ENCODE measurements around the gene CASP9.
"Not testable (repeated sequence)": the region's sequence is repeated elsewhere in the genome, so short reads cannot be mapped to it uniquely, and the experiment has no call there.

The CASP9 gene

GRCh38 chr1:15466955-15467625 is 56.9 kb downstream of the CASP9 start:
- not testable (repeated sequence) for DNase-seq

GRCh38 chr1:15465674-15466073 is 58.3 kb downstream of the CASP9 start:
- DNase-seq: no peak

- DNase-seq: not testable (repeated sequence)
Observed at GRCh38 chr1:15463926-15464322, 60.1 kb downstream of the CASP9 start.

GRCh38 chr1:15463064-15463800 is 60.8 kb downstream of the CASP9 start:
- not testable (repeated sequence) for DNase-seq

GRCh38 chr1:15460708-15461095 is 63.3 kb downstream of the CASP9 start:
- DNase-seq: no peak

- no peak for DNase-seq
Observed at GRCh38 chr1:15459771-15460707, 64.0 kb downstream of the CASP9 start.

- DNase-seq: not testable (repeated sequence)
Observed at GRCh38 chr1:15458388-15458787, 65.6 kb downstream of the CASP9 start.

- no peak for DNase-seq
Observed at GRCh38 chr1:15457585-15457984, 66.4 kb downstream of the CASP9 start.

- DNase-seq: no peak
Observed at GRCh38 chr1:15456313-15456954, 67.6 kb downstream of the CASP9 start, which contains the start of gene CELA2A. Gene CELA2A (plus strand): TSS chr1:15456732. CDS start chr1:15456754, 22 bp downstream.

- DNase-seq: no peak
Observed at GRCh38 chr1:15455522-15455921, 68.5 kb downstream of the CASP9 start.

GRCh38 chr1:15454256-15454655 is 69.8 kb downstream of the CASP9 start:
- no peak for DNase-seq

GRCh38 chr1:15453734-15454133 is 70.3 kb downstream of the CASP9 start:
- no peak for DNase-seq

- DNase-seq: no peak
Observed at GRCh38 chr1:15452866-15453571, 71.0 kb downstream of the CASP9 start.

- no peak for DNase-seq
Observed at GRCh38 chr1:15452216-15452615, 71.8 kb downstream of the CASP9 start.

- DNase-seq: no peak
Observed at GRCh38 chr1:15451014-15451722, 72.8 kb downstream of the CASP9 start.

GRCh38 chr1:15449567-15449966 is 74.4 kb downstream of the CASP9 start:
- no peak for DNase-seq

GRCh38 chr1:15448877-15449462 is 75.0 kb downstream of the CASP9 start:
- DNase-seq: no peak

- DNase-seq: no peak
Observed at GRCh38 chr1:15446212-15446611, 77.8 kb downstream of the CASP9 start.

GRCh38 chr1:15445390-15446122 is 78.5 kb downstream of the CASP9 start:
- DNase-seq: no peak
